ENCODE results near the gene ZNF618.

DNA sequence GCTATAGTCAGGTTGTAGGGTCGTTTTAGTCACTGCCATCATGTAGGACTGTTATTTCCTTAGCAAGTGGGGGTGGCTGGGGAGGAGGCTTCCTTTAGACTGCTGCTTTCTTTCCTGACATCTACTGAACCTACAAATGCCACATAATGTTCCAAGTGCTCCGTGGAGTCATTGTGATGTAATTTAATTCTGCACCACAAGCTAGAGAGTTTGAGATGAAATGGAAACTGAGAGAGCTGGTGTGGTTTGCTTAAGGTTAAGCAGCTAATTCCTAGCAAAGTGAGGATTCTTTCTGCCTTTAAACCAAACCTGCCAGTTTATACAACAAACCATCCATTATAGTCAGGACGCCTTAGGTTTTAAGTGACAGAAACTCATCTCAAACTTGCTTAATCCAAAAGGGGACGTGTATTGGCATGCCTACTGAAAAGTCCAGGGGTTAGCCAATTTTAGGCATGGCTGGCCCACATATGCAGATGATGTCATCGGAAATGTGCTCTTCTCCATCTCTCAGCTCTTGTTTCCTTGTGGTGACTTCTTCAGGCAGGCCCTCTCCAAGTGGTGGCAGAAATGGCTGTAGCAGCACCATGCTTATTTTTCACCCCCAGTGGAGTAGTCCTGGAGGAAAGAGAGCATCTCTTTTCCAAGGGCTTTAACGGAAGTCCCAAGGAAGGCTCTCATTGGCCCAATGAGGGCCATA lies 30.5 kb downstream of the ZNF618 start:
- no peak for TF ChIP-seq POLR2A (IDR thresholded peaks at IDR 0.05)
- TF ChIP-seq, protein P1, sequence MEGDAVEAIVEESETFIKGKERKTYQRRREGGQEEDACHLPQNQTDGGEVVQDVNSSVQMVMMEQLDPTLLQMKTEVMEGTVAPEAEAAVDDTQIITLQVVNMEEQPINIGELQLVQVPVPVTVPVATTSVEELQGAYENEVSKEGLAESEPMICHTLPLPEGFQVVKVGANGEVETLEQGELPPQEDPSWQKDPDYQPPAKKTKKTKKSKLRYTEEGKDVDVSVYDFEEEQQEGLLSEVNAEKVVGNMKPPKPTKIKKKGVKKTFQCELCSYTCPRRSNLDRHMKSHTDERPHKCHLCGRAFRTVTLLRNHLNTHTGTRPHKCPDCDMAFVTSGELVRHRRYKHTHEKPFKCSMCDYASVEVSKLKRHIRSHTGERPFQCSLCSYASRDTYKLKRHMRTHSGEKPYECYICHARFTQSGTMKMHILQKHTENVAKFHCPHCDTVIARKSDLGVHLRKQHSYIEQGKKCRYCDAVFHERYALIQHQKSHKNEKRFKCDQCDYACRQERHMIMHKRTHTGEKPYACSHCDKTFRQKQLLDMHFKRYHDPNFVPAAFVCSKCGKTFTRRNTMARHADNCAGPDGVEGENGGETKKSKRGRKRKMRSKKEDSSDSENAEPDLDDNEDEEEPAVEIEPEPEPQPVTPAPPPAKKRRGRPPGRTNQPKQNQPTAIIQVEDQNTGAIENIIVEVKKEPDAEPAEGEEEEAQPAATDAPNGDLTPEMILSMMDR (IDR thresholded peaks at IDR 0.05) = no peak
- no peak for TF ChIP-seq POLR2AphosphoS5 (IDR thresholded peaks at IDR 0.05)
- TF ChIP-seq EP300 (IDR thresholded peaks at IDR 0.05) = no peak
